ENCODE measurements around the gene KARS1.

The KARS1 gene

DNA sequence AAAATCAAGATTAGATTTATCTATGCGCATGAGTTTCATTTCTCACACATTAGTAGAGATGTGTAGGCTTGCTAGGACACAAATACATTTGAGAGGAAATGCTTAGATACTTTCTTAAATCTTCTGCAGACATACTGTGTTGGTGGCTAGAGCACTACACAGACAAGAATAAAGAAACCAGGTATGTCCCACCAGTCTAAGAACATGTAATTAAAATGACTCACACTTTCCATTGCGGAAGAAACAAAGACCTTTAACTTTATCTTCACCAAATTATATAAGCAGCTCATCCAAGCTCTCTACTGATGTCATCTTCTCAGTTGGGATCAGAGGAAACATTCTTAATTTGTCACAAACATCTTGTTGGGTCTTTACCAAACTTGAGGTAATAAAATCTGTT is 68.7 kb downstream of the KARS1 start:
- no peak for DNase-seq

DNA sequence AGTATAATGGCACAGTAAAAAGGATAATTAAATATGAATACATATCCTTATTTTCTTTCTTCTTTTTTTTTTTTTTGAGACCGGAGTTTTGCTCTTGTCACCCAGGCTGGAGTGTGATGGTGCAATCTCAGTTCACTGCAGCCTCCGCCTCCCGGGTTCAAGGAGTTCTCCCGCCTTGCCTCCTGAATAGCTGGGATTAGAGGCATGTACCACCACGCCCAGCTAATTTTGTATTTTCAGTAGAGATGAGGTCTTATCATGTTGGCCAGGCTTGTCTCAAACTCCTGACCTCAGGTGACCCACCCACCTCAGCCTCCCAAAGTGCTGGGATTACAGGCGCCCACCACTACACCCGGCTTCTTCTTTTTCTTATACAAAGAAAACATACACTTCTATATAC is 69.3 kb downstream of the KARS1 start:
- no peak for DNase-seq

Data from suppressor macrophage treated with lipopolysaccharide for 1 hour (primary cell).